Cardiac septum (tissue), 1 donor: ENCODE data around the gene KANTR. TPM values are rescaled to one million over a fixed set of nuclear protein-coding genes. Genes with fewer than 3 reads are reported as not detected.
"Not testable (repeated sequence)": the region's sequence is repeated elsewhere in the genome, so short reads cannot be mapped to it uniquely, and the experiment has no call there.

Experiments used
- DNase-seq: peaks from one replicate; pipeline ENCODE4 v3.0.0-alpha.2; 2020; ENCODE audit warnings: low spot score
- intact Hi-C: fragments of 100-400 bp; cut with DNase I; formaldehyde crosslinking; loops from one replicate; pipeline ENCODE4 v1.14.0; 2022
- total RNA-seq: library from RNA; stranded (reverse); fragmentation: NEBNext Ultra II Directional; extraction: Animal tissue kit (Norgen Biotek cat#: 25700); gene quantifications from one replicate; pipeline ENCODE4 v1.2.1, GENCODE V29; 2021
- donor health status: DM: no; HTN: no; CAD: no.

The KANTR gene
- total RNA-seq, 1 donor from 2014 or later = 7.2 TPM

DNA sequence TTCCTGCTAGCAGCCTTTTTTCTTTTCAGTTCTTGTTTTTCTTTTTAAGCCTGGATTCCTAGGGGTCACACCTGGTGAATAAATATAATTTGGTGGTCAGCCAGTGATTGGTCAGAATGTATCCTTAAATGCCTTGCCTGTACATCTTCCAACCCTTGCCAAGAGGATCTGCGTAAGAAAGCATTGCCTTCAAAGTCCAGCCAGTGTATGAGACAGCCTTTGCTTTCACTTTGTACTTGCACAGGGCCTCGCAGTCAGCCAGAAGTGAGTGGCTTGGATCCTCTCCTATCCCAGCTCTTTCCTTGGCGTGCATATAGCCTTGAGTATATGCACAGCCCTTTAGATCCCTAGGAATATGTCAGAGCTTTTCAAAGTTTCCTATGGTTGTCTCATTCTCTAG is 22.2 kb downstream of the KANTR start:
- intact Hi-C loops = no loop called here
- no peak for DNase-seq

GRCh38 chrX:53122013-53122412 is 28.1 kb downstream of the KANTR start:
- DNase-seq = no peak
- intact Hi-C loops = no loop called here

- intact Hi-C loops = no loop called here
- no peak for DNase-seq
These were observed 31.6 kb downstream of the KANTR start for GRCh38 chrX:53125506-53125905.

DNA sequence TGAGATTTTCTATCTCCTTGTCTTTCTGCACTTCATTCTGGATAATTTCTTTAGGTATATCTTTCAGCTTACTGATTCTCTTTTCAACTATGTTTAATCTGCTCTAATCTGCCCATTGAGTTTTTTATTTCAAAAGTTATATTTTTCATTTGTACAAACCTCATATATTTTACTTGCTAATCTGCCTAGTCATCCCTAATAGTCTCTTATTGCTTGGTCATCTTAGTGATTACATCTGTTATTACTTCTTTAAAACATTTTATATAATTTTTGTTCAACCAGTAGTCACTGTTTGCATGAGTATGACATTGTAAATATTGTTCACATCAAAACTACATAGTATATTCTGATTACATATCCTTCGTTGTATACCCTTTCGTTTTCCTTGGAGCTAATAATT is 32.4 kb downstream of the KANTR start:
- intact Hi-C loops = no loop called here
- DNase-seq = no peak

DNA sequence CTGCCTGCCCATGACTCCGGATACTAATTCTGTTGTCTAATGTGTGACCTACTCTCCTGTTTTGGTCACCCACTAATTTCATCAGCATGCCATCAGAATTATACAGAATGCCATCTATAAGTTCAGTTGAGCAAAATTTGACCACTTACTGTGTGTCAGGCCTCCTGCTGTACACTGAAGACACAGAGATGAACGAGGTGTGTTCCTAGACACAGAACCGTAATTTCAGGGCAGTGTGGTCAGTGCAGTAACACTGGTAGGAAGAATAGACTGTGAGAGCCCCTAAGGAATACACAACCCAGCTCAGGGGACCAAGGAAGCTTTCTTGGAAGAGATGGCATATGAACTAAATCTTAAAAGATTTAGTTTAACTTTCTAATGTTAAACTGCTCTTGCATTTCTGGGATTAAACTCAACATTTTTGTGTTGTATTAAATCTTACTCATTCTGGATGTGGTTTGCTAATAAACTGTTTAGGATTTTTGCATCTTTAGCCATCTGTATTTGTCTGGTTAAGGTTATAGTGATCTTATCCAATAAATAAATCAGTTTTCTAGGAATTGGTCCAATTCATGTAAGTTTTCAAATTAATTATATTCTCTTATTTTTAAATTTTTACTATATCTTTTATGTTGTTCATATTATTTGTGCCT is 34.3 kb downstream of the KANTR start:
- no peak for DNase-seq
- intact Hi-C loops = no loop called here

DNA sequence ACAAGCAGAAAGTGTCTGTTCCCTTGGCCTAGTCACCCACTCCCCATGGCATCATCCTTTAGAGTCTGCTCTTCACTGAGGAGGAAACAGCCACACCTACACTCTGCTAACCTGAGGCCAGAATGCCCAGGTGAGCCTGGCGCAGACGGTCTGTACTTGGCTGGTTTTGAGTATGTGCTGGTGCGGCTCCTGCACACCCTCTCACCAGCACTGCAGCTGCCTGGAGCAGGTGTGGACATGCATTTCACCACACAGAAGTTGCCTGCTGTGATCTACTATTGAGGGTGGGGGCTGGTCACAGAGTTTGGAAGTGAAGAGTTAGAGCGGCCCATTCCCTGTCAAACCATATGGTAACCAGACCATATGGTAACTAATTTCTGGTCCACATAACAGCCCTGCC is 39.5 kb downstream of the KANTR start:
- DNase-seq = no peak
- intact Hi-C loops = no loop called here

DNA sequence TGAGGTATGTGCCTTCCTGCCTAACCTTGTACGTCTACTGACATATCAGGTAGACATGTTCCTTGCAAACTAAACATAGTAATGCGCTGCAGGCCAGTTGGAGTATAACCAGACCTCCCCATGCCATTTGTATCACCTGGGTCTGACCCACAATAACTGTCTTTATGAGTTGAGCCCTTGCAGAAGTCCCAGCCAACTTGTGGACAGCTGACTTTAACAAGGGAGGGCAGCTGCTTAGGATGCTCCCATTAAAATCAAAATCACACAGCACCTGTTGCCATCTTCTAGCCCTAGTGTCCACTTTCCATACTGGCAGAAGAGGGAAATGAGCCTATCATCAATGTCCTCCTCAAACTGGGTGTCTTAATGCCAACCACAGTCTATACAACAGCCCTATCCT is 41.6 kb downstream of the KANTR start:
- no peak for DNase-seq
- intact Hi-C loops = no loop called here

- intact Hi-C loops = no loop called here
- DNase-seq = no peak
These were observed 59.6 kb downstream of the KANTR start for GRCh38 chrX:53153581-53153980.

DNA sequence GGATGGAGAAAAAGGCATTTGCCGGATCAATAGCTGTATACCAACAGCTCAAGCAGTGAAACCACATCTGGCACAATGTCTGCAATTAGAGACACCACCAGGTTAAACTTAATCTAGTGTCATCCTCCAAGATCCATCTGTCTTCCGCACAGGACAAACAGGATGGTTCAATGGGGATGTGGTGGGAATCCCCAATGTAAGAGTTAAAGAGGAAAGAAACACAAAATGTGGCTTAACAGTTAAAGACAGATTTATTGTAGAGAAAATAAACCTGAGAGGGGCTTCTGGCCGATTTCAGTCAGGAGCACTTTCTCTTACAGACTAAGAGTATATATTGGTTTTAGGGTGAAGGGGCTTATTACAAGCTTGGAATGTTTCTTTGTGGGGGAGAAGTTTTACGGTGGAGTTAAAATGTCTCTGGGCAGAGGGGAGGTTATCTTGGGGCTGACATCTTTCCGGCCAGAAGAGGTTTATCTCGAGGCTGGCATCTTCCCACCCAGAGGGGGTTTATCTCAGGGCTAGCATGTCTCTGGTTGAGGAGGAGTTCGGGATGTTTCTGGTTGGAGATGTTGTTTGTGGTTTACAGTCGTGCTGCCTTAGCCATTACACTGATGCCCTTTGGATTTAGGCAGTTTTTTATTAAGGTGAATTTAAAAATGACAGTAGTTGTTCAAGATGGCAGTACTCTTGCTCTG is 61.7 kb downstream of the KANTR start:
- no peak for DNase-seq

GRCh38 chrX:53156207-53156596 is 62.3 kb downstream of the KANTR start:
- intact Hi-C loops = no loop called here
- DNase-seq = no peak

More for the DNA sequence above, 61.7 kb downstream of the KANTR start:
- intact Hi-C loops = no loop called here

- intact Hi-C loops = no loop called here
- no peak for DNase-seq
These were observed 65.2 kb downstream of the KANTR start for GRCh38 chrX:53159184-53159583.

DNA sequence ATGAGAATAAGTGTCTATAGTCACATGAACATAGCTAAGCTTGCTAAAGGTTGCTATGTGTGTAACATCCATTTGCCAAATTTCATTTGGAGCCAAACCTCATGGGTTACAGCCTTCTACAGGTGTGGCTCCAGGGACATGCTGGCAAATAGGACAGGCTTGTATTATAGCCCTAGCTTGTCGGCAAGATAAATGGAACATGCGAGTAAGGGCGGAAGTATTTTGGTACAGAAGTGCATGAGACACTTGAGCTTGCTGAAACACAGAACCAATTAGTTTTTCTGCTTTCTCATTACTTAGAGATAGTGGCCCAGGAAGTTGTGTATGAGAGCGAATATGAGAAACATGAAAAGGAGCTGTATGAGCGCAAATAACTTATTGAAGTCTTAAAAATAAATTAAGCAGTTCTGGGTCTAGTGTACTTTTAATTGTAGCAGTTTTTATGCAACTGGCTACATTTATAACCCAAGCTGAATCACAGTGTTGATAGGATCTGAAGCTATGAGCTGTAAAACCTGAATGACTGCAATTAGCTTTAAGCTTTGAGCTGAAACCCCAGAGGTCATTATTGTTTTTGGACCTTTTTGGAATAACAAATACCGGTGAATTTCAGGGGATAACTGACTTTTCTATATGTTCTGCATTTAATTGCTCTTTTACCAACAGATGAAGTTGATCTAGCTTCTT is 66.5 kb downstream of the KANTR start:
- intact Hi-C loops = no loop called here
- DNase-seq = no peak

DNA sequence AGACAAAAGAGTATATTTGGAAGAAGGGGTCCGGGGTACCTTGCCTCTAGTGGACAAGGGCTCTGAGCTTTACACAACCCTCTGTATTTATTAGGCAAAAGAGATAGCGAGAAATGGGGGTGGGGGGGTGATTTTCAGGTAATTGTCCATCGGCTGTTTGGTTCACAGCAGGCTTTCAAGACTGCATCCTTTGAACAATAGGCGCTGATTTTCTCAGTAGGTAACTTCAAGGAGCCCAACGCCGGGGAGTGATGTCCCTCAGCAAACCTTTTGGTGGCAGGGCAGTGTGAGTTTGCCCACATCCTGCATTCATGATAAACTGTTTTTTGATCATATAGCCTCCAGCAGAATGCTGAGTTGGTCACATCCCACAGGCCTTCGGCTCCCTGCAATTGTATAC is 69.5 kb downstream of the KANTR start:
- no peak for DNase-seq
- intact Hi-C loops = no loop called here

DNA sequence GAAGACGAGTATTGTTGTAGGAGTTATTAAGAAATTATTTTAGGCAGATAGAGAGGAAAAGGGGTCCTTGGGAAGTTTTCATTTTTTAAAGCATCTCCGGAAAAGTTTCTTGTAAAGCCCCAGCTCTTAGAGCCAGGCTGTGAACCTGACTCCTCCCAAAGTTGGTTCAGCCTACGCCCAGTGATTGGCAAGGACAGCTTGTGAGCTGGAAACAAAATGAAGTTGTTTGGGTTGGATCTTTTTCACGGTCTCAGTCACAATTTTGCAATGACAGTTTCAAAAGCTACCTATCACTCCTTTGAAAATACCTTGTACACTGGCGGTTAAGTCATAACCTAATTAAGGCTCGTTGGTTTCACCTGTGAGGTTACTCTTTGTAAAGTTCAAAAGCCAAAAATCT is 70.6 kb downstream of the KANTR start:
- DNase-seq, intact Hi-C loops: not testable (repeated sequence)

- intact Hi-C loops = no loop called here
- DNase-seq = no peak
These were observed 72.2 kb downstream of the KANTR start for GRCh38 chrX:53166103-53166502.

DNA sequence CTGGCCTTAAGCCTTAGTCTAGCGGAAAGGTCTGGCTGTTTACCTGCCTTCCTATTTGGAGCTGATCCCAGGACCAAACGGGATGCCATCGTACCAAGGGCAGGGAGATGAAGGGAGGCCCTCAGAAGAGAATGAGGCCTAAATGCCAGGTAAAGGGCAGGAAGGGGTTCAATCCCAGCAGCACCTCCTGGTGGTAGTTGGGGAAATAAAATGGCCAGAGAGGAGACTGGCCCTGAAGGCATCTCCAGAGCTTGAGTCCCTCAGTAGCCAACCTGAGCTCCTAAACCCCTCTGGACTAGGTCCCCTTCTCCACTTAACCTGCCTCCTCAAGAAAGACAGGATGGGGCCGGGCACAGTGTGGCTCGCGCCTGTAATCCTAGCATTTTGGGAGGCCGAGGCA is 77.4 kb downstream of the KANTR start:
- DNase-seq = no peak
- intact Hi-C loops = no loop called here

Other genes with a start within 250 kb of the KANTR start
- gene XAGE3, start 226.1 kb upstream of the KANTR start, total RNA-seq = not detected
- 6.4 TPM for gene FAM156B, start 196.8 kb upstream of the KANTR start, total RNA-seq
- 9.4 TPM for gene FAM156A, start 135.6 kb upstream of the KANTR start, total RNA-seq
- 3.2 TPM for gene GPR173, start 45.4 kb upstream of the KANTR start, total RNA-seq
- 34.2 TPM for gene TSPYL2, start 11.8 kb upstream of the KANTR start, total RNA-seq
- gene KDM5C, start 131.1 kb downstream of the KANTR start, total RNA-seq = 57.7 TPM
- 11.6 TPM for gene IQSEC2, start 187.4 kb downstream of the KANTR start, total RNA-seq